AG09319 (cell line): Measurements from ENCODE around the gene SEPTIN2.

Experiments
- DNase-seq: peaks from one replicate; pipeline ENCODE4 v3.0.0-alpha.2; 2010; ENCODE audit warnings: low read depth; ENCODE audit errors: extremely low read depth
- TF ChIP-seq, protein P1 (sequence below): IDR thresholded peaks from 2 replicates; pipeline ENCODE4 v1.5.1; 2011; ENCODE audit warnings: low read depth, mild to moderate bottlenecking, inconsistent platforms, low read length, moderate library complexity

The SEPTIN2 gene

DNA sequence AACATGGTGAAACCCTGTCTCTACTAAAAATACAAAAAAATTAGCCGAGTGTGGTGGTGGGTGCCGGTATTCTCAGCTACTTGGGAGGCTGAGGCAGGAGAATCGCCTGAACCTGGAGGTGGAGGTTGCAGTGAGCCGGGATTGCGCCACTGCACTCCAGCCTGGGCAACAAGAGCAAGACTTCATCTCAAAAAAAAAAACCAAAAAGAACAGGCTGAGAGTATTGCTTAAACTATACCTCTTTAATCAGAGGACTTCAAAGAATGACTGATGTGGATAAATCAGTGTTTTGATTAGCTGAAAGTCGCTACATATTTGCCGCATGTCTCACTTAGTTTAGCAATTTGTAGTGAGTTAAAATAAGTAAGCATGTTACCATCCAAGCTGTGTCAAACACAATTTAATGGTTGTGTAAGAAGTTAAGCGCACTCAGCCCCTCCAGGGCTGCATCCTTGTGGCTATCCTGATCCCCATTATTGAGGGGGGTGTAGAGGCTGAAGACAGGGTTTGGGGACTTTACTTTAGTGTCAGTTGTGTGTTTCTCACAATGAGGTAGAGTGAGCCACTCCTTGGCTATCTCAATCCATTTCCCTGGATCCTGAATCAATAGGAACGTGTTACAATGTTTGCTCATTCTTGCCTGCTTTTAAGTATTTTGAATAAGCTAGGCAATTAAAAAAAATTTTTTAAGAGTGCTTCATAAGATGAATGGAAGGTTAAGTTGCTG lies 29.4 kb downstream of the SEPTIN2 start:
- DNase-seq = no peak
- TF ChIP-seq, protein P1, sequence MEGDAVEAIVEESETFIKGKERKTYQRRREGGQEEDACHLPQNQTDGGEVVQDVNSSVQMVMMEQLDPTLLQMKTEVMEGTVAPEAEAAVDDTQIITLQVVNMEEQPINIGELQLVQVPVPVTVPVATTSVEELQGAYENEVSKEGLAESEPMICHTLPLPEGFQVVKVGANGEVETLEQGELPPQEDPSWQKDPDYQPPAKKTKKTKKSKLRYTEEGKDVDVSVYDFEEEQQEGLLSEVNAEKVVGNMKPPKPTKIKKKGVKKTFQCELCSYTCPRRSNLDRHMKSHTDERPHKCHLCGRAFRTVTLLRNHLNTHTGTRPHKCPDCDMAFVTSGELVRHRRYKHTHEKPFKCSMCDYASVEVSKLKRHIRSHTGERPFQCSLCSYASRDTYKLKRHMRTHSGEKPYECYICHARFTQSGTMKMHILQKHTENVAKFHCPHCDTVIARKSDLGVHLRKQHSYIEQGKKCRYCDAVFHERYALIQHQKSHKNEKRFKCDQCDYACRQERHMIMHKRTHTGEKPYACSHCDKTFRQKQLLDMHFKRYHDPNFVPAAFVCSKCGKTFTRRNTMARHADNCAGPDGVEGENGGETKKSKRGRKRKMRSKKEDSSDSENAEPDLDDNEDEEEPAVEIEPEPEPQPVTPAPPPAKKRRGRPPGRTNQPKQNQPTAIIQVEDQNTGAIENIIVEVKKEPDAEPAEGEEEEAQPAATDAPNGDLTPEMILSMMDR = no peak

DNA sequence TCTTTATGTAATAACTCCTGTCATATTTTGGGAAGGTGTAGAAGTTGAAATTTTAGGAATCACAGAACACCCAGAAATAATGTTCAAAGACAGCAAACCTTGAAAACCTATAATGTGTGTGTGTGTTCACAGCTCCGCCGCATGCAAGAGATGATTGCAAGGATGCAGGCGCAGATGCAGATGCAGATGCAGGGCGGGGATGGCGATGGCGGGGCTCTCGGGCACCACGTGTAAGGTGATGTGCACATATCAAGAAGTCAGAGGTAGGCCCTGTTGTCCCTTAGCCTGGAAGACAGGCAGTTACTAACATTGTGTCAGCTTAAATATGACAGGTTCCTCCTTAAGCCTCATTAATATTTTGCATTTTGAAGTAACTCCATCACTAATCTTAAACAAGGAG lies 34.2 kb downstream of the SEPTIN2 start:
- DNase-seq = no peak
- TF ChIP-seq, protein P1 = no peak

DNA sequence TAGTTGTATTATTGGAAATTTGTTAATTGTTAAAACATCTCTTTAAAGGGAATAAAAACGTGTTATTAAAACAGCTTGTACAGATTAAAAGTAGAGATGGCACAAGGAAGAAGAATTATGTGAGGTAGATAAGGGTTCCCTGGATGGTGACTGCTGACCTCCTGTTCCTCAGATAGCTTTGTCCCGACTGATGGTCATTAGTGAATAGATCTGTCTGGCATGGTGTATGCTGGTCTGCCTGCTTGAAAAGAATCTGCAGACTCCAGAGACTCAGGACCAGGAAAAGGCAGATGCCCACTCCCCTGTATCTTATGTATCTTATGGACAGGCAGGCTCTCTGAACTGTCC lies 34.8 kb downstream of the SEPTIN2 start:
- DNase-seq = no peak
- TF ChIP-seq, protein P1 = no peak

DNA sequence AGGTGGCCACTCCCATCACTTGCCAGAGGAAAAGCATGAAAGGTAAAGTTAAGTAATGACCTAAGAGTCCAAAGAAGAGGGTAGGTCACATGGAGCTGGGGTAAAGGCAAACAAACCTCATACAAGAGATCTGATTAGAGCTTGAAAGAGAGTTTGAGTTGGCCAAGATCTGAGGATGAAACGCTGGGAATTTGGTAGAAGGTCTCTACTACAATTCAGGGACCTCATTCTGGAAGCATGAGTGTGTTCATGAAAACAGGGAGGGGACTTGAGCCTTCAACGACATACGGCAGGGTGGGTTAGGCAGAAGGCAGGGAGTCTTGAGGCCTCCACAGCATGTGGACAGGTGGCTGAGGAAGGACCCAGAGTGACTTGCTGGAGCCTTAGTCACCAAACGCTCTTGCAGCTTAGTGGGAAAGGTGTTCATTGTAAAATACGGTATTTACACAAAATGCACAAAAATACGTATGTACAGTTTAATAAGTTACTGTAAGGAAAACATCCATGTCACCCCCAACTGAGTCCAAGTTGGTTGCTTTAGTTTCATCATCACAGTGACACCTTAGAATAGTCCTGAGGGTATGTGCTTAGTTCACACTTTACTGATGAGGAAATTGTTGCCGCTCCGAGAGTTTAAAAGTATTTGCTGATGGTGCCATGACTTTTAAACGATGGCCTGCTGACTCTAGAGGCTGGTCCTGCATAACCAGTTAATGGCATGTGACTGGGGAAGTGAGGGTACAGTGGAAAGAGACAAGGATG lies 35.3 kb downstream of the SEPTIN2 start:
- no peak for DNase-seq
- TF ChIP-seq, protein P1 = no peak

DNA sequence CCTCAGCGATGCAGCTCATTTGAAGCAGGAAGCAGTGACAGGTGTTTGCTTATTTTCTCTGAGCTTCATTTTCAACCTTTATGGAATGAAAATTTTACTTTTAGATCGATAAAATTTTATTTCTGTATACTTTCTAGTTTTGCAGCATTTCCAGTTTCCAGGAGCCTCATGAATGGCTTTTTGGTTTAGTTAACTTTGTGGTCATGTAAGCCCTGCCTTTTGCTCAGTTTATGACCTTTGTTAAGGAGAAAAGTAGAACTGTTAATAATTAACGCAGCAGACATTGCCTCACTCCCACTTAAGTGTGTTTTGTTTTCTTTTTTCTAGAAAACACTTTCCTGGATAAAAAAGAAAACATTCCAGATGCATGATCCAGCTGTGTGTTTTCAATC lies 35.9 kb downstream of the SEPTIN2 start:
- DNase-seq = no peak
- TF ChIP-seq, protein P1 = no peak

DNA sequence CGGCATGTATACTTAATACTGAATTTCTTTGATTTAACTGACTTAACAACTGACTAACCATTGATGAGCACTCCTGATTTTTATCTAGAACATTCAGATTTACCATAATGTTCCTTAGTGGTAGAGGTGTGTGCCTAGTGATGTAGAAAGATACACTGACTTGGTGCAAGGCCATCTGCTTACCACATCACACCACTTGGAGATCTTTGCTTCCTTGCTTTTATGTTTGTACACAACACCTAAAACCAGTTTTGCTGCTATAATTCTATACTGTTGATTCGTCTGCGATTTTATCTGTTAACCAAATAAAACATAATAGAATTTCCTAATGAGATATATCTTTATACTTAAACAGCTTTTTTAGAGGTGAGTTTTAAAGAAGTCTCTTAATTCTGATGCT lies 36.5 kb downstream of the SEPTIN2 start:
- TF ChIP-seq, protein P1 = no peak
- DNase-seq = no peak
